ENCODE data around the gene SHKBP1. TPM values are rescaled to one million over a fixed set of nuclear protein-coding genes. Genes with fewer than 3 reads are reported as not detected.

Gene SHKBP1
- total and polyA plus RNA-seq, 2 of the 13 experiments (the other 11 are each of a cell fraction or from before 2014, with no cell fraction given), result 16.2 to 17.4 TPM

GRCh38 chr19:40608240-40608621, 31.6 kb downstream of the SHKBP1 start:
- no TSS peak for BruUV-seq (replicated peaks)
- ATAC-seq (no peak), FAIRE-seq (no peak), DNase-seq (ENCODE audit: low spot score) (no peak)
- H2AFZ ChIP-seq (ENCODE audit: low read length), result no peak overlapping the region
- H3K79me2 ChIP-seq (ENCODE audit: insufficient read depth, low read length), result no peaks in the 10 kb centered on the region
- in situ Hi-C loops (cut with HindIII; ENCODE audit: extremely low pct_ligation_motif_present, low pct_unique_long_range_greater_than_20kb), result no loop called here
- no peak overlapping the region for H3K4me3 ChIP-seq (replicated peaks in 1 of 3; ENCODE audit: insufficient read depth in 1 of 3, low read depth in 2 of 3, low read length in 3 of 3)
- no peaks in the 10 kb centered on the region for H4K20me1 ChIP-seq (ENCODE audit: insufficient read depth, low read length)
- intact Hi-C loops (cut with micrococcal nuclease; ENCODE audit: unreplicated experiment), result no loop called here
- WGBS (ENCODE audit: low lambda C conversion rate), result 54% methylated on average over 14 of the region's 14 CpGs
- no peak overlapping the region for H3K27ac ChIP-seq (ENCODE audit: extremely low read length, insufficient read depth, low read length)
- peaks cover 66% of the 10 kb centered on the region for H3K4me1 ChIP-seq (ENCODE audit: insufficient read depth, low read length)
- H3K9ac ChIP-seq (ENCODE audit: insufficient read depth, low read depth, low read length), result no peak overlapping the region
- H3K27me3 ChIP-seq (ENCODE audit: control insufficient read depth in 1 of 2, insufficient read depth in 2 of 2, low read length in 2 of 2), result peaks cover 2 to 75% of the 10 kb centered on the region in 2 experiments
- ChIA-PET CTCF (ENCODE audit: low intra/inter-chr PET ratio, low total read pairs) (no interaction called here), POLR2A (no interaction called here)
- H3K4me2 ChIP-seq (ENCODE audit: low read depth, low read length), result no peak overlapping the region
- no peaks in the 10 kb centered on the region for H3K36me3 ChIP-seq (replicated peaks in 1 of 2; ENCODE audit: control insufficient read depth in 1 of 2, insufficient read depth in 2 of 2, low read length in 2 of 2)
- H3K9me3 ChIP-seq (ENCODE audit: low read length), result no peaks in the 10 kb centered on the region
- no peak for TF ChIP-seq CERS6 (CRISPR knock-in tag; IDR thresholded peaks at IDR 0.05)
- TF ChIP-seq ZNF335 (CRISPR knock-in tag; IDR thresholded peaks at IDR 0.05), result no peak
- no peak for TF ChIP-seq MTA3 (CRISPR knock-in tag; IDR thresholded peaks at IDR 0.05)
- TF ChIP-seq KMT2A (CRISPR knock-in tag; IDR thresholded peaks at IDR 0.05), result no peak
- TF ChIP-seq ZNF644 (CRISPR knock-in tag; IDR thresholded peaks at IDR 0.05; ENCODE audit: low read depth), result no peak
- no peak for TF ChIP-seq HCFC1 (IDR thresholded peaks at IDR 0.05; ENCODE audit: low read depth, low read length)
- no peak for TF ChIP-seq ZNF30 (CRISPR knock-in tag; IDR thresholded peaks at IDR 0.05)
- TF ChIP-seq ZNF260 (CRISPR knock-in tag; IDR thresholded peaks at IDR 0.05; ENCODE audit: borderline replicate concordance, low read depth), result no peak
- no peak for TF ChIP-seq SMC3 (IDR thresholded peaks at IDR 0.05; ENCODE audit: low read length)
- TF ChIP-seq ZBTB10 (CRISPR knock-in tag; IDR thresholded peaks at IDR 0.05; ENCODE audit: borderline replicate concordance), result no peak
- no peak for TF ChIP-seq NR0B2 (CRISPR knock-in tag; IDR thresholded peaks at IDR 0.05)
- no peak for TF ChIP-seq ADNP (CRISPR knock-in tag; IDR thresholded peaks at IDR 0.05)
- TF ChIP-seq TIGD3 (CRISPR knock-in tag; IDR thresholded peaks at IDR 0.05; ENCODE audit: borderline replicate concordance), result no peak
- no peak for TF ChIP-seq ZNF775 (CRISPR knock-in tag; IDR thresholded peaks at IDR 0.05; ENCODE audit: borderline replicate concordance)
